Fibroblast of lung (primary cell): ENCODE measurements around the gene ABHD15. TPM values are rescaled to one million over a fixed set of nuclear protein-coding genes. Genes with fewer than 3 reads are reported as not detected.

Experiments
- DNase-seq, 2 donors: peaks; one replicate each; pipeline versions ENCODE4 v3.0.0 to v3.0.0-alpha.2; 2010; ENCODE audit warnings: low read depth in 2 of 2
- H2AFZ ChIP-seq: 2 replicates; pipeline ENCODE4 v1.5.1; 2012; ENCODE audit warnings: low read length, control low read depth, inconsistent platforms
- H3K27ac ChIP-seq: 2 replicates; pipeline ENCODE4 v1.5.1; 2011; ENCODE audit warnings: low read length, control low read depth; ENCODE audit not compliant: insufficient read depth
- H3K27me3 ChIP-seq: 2 replicates; pipeline ENCODE4 v1.5.1; 2011; ENCODE audit warnings: mild to moderate bottlenecking, low read length; ENCODE audit not compliant: control insufficient read depth, insufficient read depth
- H3K36me3 ChIP-seq: 2 replicates; pipeline ENCODE4 v1.5.1; 2011; ENCODE audit warnings: low read length; ENCODE audit not compliant: control insufficient read depth, insufficient read depth
- H3K4me1 ChIP-seq: 2 replicates; pipeline ENCODE4 v1.5.1; 2011; ENCODE audit warnings: low read length; ENCODE audit not compliant: control insufficient read depth, insufficient read depth; ENCODE audit errors: extremely low read depth
- H3K4me2 ChIP-seq: 2 replicates; pipeline ENCODE4 v1.5.1; 2011; ENCODE audit warnings: low read length, control low read depth; ENCODE audit not compliant: insufficient read depth; ENCODE audit errors: extremely low read depth
- H3K4me3 ChIP-seq, 4 experiments: fragments of 200-600 bp in 1 of 4; sonication (generic) in 1 of 4; replicated peaks in 1 of 4; 2 replicates each; pipeline ENCODE4 v1.5.1; 2011 to 2016; ENCODE audit warnings: low read length in 4 of 4, low read depth in 3 of 4, mild to moderate bottlenecking in 3 of 4, control low read depth in 2 of 4, inconsistent platforms in 1 of 4, mixed read lengths in 1 of 4; ENCODE audit not compliant: insufficient read depth in 1 of 4; ENCODE audit errors: control extremely low read depth in 1 of 4
- H3K79me2 ChIP-seq: 2 replicates; pipeline ENCODE4 v1.5.1; 2012; ENCODE audit warnings: mild to moderate bottlenecking, low read length, inconsistent platforms; ENCODE audit not compliant: control insufficient read depth, insufficient read depth
- H3K9ac ChIP-seq: 2 replicates; pipeline ENCODE4 v1.5.1; 2011; ENCODE audit warnings: mild to moderate bottlenecking, low read length, control low read depth; ENCODE audit not compliant: insufficient read depth
- H3K9me3 ChIP-seq: 2 replicates; pipeline ENCODE4 v1.5.1; 2012; ENCODE audit warnings: low read depth, low read length; ENCODE audit not compliant: control insufficient read depth, insufficient read depth
- H4K20me1 ChIP-seq: 2 replicates; pipeline ENCODE4 v1.5.1; 2011; ENCODE audit warnings: low read length; ENCODE audit not compliant: control insufficient read depth, insufficient read depth; ENCODE audit errors: extremely low read depth
- CTCF ChIP-seq, 2 donors: IDR thresholded peaks in 1 of 2; conservative IDR thresholded peaks in 1 of 2; 1 replicate in 1 of 2; 2 replicates in 1 of 2; pipeline ENCODE4 v1.5.1; 2011 to 2012; ENCODE audit warnings: low read length in 2 of 2, control low read depth in 1 of 2, inconsistent platforms in 1 of 2, low read depth in 1 of 2, mild to moderate bottlenecking in 1 of 2
- EZH2 ChIP-seq: IDR thresholded peaks from 2 replicates; pipeline ENCODE4 v1.5.1; 2012; ENCODE audit warnings: low read length, control low read depth, mild to moderate bottlenecking; ENCODE audit errors: missing control alignments
- polyA plus RNA-seq, 2 donors: library from polyadenylated mRNA; depleted of rRNA in 1 of 2; stranded (reverse) in 1 of 2; unstranded in 1 of 2; fragments of >200 nt; gene quantifications; 2 replicates each; pipeline ENCODE4 v1.2.1, GENCODE V29; 2011 to 2012; ENCODE audit warnings: missing spikeins in 1 of 2
- total RNA-seq: library from RNA; depleted of rRNA; stranded (reverse); fragments of >200 nt; gene quantifications from 2 replicates; pipeline ENCODE4 v1.2.1, GENCODE V29; 2014

The ABHD15 gene
- total and polyA plus RNA-seq, 2 donors (not counting 1 experiment from before 2014, with no cell fraction given), result 4.1 to 11.9 TPM

GRCh38 chr17:29546830-29547229 is 20.0 kb downstream of the ABHD15 start:
- no peaks in the 10 kb centered on the region for H4K20me1 ChIP-seq
- TF ChIP-seq CTCF (conservative IDR thresholded peaks at IDR 0.05 in 1 of 2, IDR thresholded peaks at IDR 0.05 in 1 of 2; ENCODE audit: low read depth in 1 of 2, low read length in 2 of 2) (no peak), EZH2 (no peak)
- no peaks in the 10 kb centered on the region for H3K9me3 ChIP-seq
- peak in 1 of 2 donors; percentile 8 for DNase-seq
- no peak overlapping the region for H3K9ac ChIP-seq
- H3K27ac ChIP-seq, result no peak overlapping the region
- H3K4me2 ChIP-seq, result no peak overlapping the region
- no peak overlapping the region for H3K4me3 ChIP-seq
- no peaks in the 10 kb centered on the region for H3K27me3 ChIP-seq
- H3K36me3 ChIP-seq, result peaks cover 1% of the 10 kb centered on the region
- H2AFZ ChIP-seq, result no peak overlapping the region
- peaks cover 4% of the 10 kb centered on the region for H3K4me1 ChIP-seq
- no peaks in the 10 kb centered on the region for H3K79me2 ChIP-seq

GRCh38 chr17:29546085-29546484 is 20.8 kb downstream of the ABHD15 start:
- H3K4me3 ChIP-seq, result no peak overlapping the region
- no peaks in the 10 kb centered on the region for H3K27me3 ChIP-seq
- DNase-seq, result peak in 1 of 2 donors; percentile 15
- H2AFZ ChIP-seq, result no peak overlapping the region
- no peaks in the 10 kb centered on the region for H3K79me2 ChIP-seq
- H3K27ac ChIP-seq, result no peak overlapping the region
- peaks cover 1% of the 10 kb centered on the region for H3K36me3 ChIP-seq
- no peaks in the 10 kb centered on the region for H4K20me1 ChIP-seq
- H3K4me1 ChIP-seq, result peaks cover 4% of the 10 kb centered on the region
- no peaks in the 10 kb centered on the region for H3K9me3 ChIP-seq
- H3K9ac ChIP-seq, result no peak overlapping the region
- TF ChIP-seq EZH2, result no peak
- TF ChIP-seq CTCF (conservative IDR thresholded peaks at IDR 0.05 in 1 of 2, IDR thresholded peaks at IDR 0.05 in 1 of 2; ENCODE audit: low read depth in 1 of 2, low read length in 2 of 2), result no peak
- H3K4me2 ChIP-seq, result no peak overlapping the region

GRCh38 chr17:29544066-29544465 is 22.8 kb downstream of the ABHD15 start:
- no peaks in the 10 kb centered on the region for H4K20me1 ChIP-seq
- DNase-seq, result no peak
- H3K4me3 ChIP-seq, result no peak overlapping the region
- TF ChIP-seq EZH2 (no peak), CTCF (conservative IDR thresholded peaks at IDR 0.05 in 1 of 2, IDR thresholded peaks at IDR 0.05 in 1 of 2; ENCODE audit: low read depth in 1 of 2, low read length in 2 of 2) (no peak)
- no peak overlapping the region for H3K27ac ChIP-seq
- H2AFZ ChIP-seq, result no peak overlapping the region
- no peak overlapping the region for H3K9ac ChIP-seq
- no peaks in the 10 kb centered on the region for H3K4me1 ChIP-seq
- H3K27me3 ChIP-seq, result no peaks in the 10 kb centered on the region
- H3K36me3 ChIP-seq, result peaks cover 1% of the 10 kb centered on the region
- H3K9me3 ChIP-seq, result no peaks in the 10 kb centered on the region
- H3K79me2 ChIP-seq, result no peaks in the 10 kb centered on the region
- H3K4me2 ChIP-seq, result no peak overlapping the region
